Hematopoietic multipotent progenitor cell treated with erythropoietin and hydrocortisone succinate and interleukin-3 and kit ligand, for 6 days (in vitro differentiated cells): ENCODE results near the gene TBX21.

ENCODE experiments used
- DNase-seq: peaks from one replicate; pipeline ENCODE4 v3.0.0-alpha.2; 2015

The TBX21 gene

GRCh38 chr17:47698749-47699535, 34.1 kb upstream of the TBX21 start:
- DNase-seq = peak; percentile 76

- DNase-seq = no peak
Measured at GRCh38 chr17:47699536-47699840, 33.5 kb upstream of the TBX21 start.

- no peak for DNase-seq
Measured at GRCh38 chr17:47700471-47701449, 32.3 kb upstream of the TBX21 start.

GRCh38 chr17:47701608-47702007, 31.4 kb upstream of the TBX21 start:
- no peak for DNase-seq

- DNase-seq = no peak
Measured at GRCh38 chr17:47702391-47702995, 30.5 kb upstream of the TBX21 start.

- peak; percentile 31 for DNase-seq
Measured at GRCh38 chr17:47703191-47703591, 29.8 kb upstream of the TBX21 start.

GRCh38 chr17:47703671-47704070, 29.4 kb upstream of the TBX21 start:
- no peak for DNase-seq

GRCh38 chr17:47704116-47704515, 28.9 kb upstream of the TBX21 start:
- peak; percentile 39 for DNase-seq

GRCh38 chr17:47704736-47705135, 28.3 kb upstream of the TBX21 start:
- DNase-seq = no peak

- no peak for DNase-seq
Measured at GRCh38 chr17:47705536-47706530, 27.2 kb upstream of the TBX21 start.

GRCh38 chr17:47707056-47707804, 25.8 kb upstream of the TBX21 start:
- DNase-seq = no peak

- DNase-seq = no peak
Measured at GRCh38 chr17:47707884-47708283, 25.2 kb upstream of the TBX21 start.

- DNase-seq = no peak
Measured at GRCh38 chr17:47708312-47708863, 24.6 kb upstream of the TBX21 start.

- DNase-seq = no peak
Measured at GRCh38 chr17:47708864-47709541, 24.0 kb upstream of the TBX21 start.

- DNase-seq = no peak
Measured at GRCh38 chr17:47709594-47709993, 23.4 kb upstream of the TBX21 start.

- no peak for DNase-seq
Measured at GRCh38 chr17:47711366-47712099, 21.5 kb upstream of the TBX21 start.

- no peak for DNase-seq
Measured at GRCh38 chr17:47712330-47713023, 20.6 kb upstream of the TBX21 start.

- DNase-seq = no peak
Measured at GRCh38 chr17:47713980-47714700, 18.9 kb upstream of the TBX21 start.
